ENCODE results near the gene TSPAN15.

The TSPAN15 gene

GRCh38 chr10:69461243-69462025 lies 10.2 kb downstream of the TSPAN15 start:
- no peak overlapping the region for H3K4me3 ChIP-seq (ENCODE audit: low read depth, low read length, poor library complexity, severe bottlenecking)
- no peaks in the 10 kb centered on the region for H3K36me3 ChIP-seq (ENCODE audit: insufficient read depth, low read length)
- H3K9me2 ChIP-seq (ENCODE audit: low read depth, low read length) = no peaks in the 10 kb centered on the region
- no peaks in the 10 kb centered on the region for H3K9me3 ChIP-seq (ENCODE audit: low read length)
- no peaks in the 10 kb centered on the region for H3K79me2 ChIP-seq (ENCODE audit: insufficient read depth, low read length)
- H3K4me2 ChIP-seq (ENCODE audit: low read length) = no peak overlapping the region
- no peak overlapping the region for H3K9ac ChIP-seq (ENCODE audit: low read length)
- H3K4me1 ChIP-seq (ENCODE audit: insufficient read depth, low read length, severe bottlenecking) = no peaks in the 10 kb centered on the region
- TF ChIP-seq CTCF (IDR thresholded peaks at IDR 0.05; ENCODE audit: low read length) (no peak), EZH2 (IDR thresholded peaks at IDR 0.05; ENCODE audit: borderline replicate concordance, low read length) (no peak)
- H3K27me3 ChIP-seq (ENCODE audit: insufficient read depth, low read length) = no peaks in the 10 kb centered on the region
- H3K27ac ChIP-seq (ENCODE audit: low read depth, low read length, poor library complexity, severe bottlenecking) = no peak overlapping the region
- H4K20me1 ChIP-seq (ENCODE audit: insufficient read depth, low read length) = no peaks in the 10 kb centered on the region
- no peak overlapping the region for H2AFZ ChIP-seq (ENCODE audit: low read length)
- no peaks in the 10 kb centered on the region for H3F3A ChIP-seq (ENCODE audit: insufficient read depth, low read length)

GRCh38 chr10:69463886-69464285 lies 12.6 kb downstream of the TSPAN15 start:
- H3K79me2 ChIP-seq (ENCODE audit: insufficient read depth, low read length) = no peaks in the 10 kb centered on the region

GRCh38 chr10:69464401-69464800 lies 13.1 kb downstream of the TSPAN15 start:
- Histone ChIP-seq H3K4me1 (ENCODE audit: insufficient read depth, low read length, severe bottlenecking) (no peaks in the 10 kb centered on the region), H3K4me2 (ENCODE audit: low read length) (no peak overlapping the region), H4K20me1 (ENCODE audit: insufficient read depth, low read length) (no peaks in the 10 kb centered on the region), H3K9ac (ENCODE audit: low read length) (no peak overlapping the region), H3K4me3 (ENCODE audit: low read depth, low read length, poor library complexity, severe bottlenecking) (no peak overlapping the region), H3K27me3 (ENCODE audit: insufficient read depth, low read length) (no peaks in the 10 kb centered on the region; the same call in 1 of the 2 replicates), H3K36me3 (ENCODE audit: insufficient read depth, low read length) (no peaks in the 10 kb centered on the region), H3K79me2 (ENCODE audit: insufficient read depth, low read length) (no peaks in the 10 kb centered on the region), H3K9me2 (ENCODE audit: low read depth, low read length) (no peaks in the 10 kb centered on the region), H3K27ac (ENCODE audit: low read depth, low read length, poor library complexity, severe bottlenecking) (no peak overlapping the region), H2AFZ (ENCODE audit: low read length) (no peak overlapping the region), H3K9me3 (ENCODE audit: low read length) (no peaks in the 10 kb centered on the region), H3F3A (ENCODE audit: insufficient read depth, low read length) (no peaks in the 10 kb centered on the region)
- TF ChIP-seq CTCF (IDR thresholded peaks at IDR 0.05; ENCODE audit: low read length) (no peak), EZH2 (IDR thresholded peaks at IDR 0.05; ENCODE audit: borderline replicate concordance, low read length) (no peak)

More at GRCh38 chr10:69463886-69464285, 12.6 kb downstream of the TSPAN15 start:
- no peaks in the 10 kb centered on the region for H3F3A ChIP-seq (ENCODE audit: insufficient read depth, low read length)
- H3K9me2 ChIP-seq (ENCODE audit: low read depth, low read length) = no peaks in the 10 kb centered on the region
- H3K27me3 ChIP-seq (ENCODE audit: insufficient read depth, low read length) = no peaks in the 10 kb centered on the region; the same call in 1 of the 2 replicates
- no peak overlapping the region for H3K27ac ChIP-seq (ENCODE audit: low read depth, low read length, poor library complexity, severe bottlenecking)
- no peak overlapping the region for H3K9ac ChIP-seq (ENCODE audit: low read length)
- no peaks in the 10 kb centered on the region for H3K36me3 ChIP-seq (ENCODE audit: insufficient read depth, low read length)
- no peak overlapping the region for H3K4me2 ChIP-seq (ENCODE audit: low read length)
- H4K20me1 ChIP-seq (ENCODE audit: insufficient read depth, low read length) = no peaks in the 10 kb centered on the region
- no peak overlapping the region for H3K4me3 ChIP-seq (ENCODE audit: low read depth, low read length, poor library complexity, severe bottlenecking)
- H3K9me3 ChIP-seq (ENCODE audit: low read length) = no peaks in the 10 kb centered on the region
- TF ChIP-seq CTCF (IDR thresholded peaks at IDR 0.05; ENCODE audit: low read length) (no peak), EZH2 (IDR thresholded peaks at IDR 0.05; ENCODE audit: borderline replicate concordance, low read length) (no peak)
- H3K4me1 ChIP-seq (ENCODE audit: insufficient read depth, low read length, severe bottlenecking) = no peaks in the 10 kb centered on the region
- H2AFZ ChIP-seq (ENCODE audit: low read length) = no peak overlapping the region
